Ishikawa (cell line): ENCODE measurements around the gene PHIP.

ENCODE experiments used
- CEBPB ChIP-seq: IDR thresholded peaks from 2 replicates; pipeline ENCODE4 v1.6.1; 2012
- CREB1 ChIP-seq: IDR thresholded peaks from 2 replicates; pipeline ENCODE4 v1.6.1; 2012; ENCODE audit warnings: low read depth
- EGR1 ChIP-seq: IDR thresholded peaks from 2 replicates; pipeline ENCODE4 v1.6.1; 2012
- EP300 ChIP-seq: IDR thresholded peaks from 2 replicates; pipeline ENCODE4 v1.6.1; 2012; ENCODE audit warnings: borderline replicate concordance
- FOXM1 ChIP-seq: IDR thresholded peaks from 2 replicates; pipeline ENCODE4 v1.6.1; 2012; ENCODE audit warnings: low read depth, borderline replicate concordance
- MAX ChIP-seq: IDR thresholded peaks from 2 replicates; pipeline ENCODE4 v1.6.1; 2012
- NFIC ChIP-seq: IDR thresholded peaks from 2 replicates; pipeline ENCODE4 v1.6.1; 2012
- RAD21 ChIP-seq: IDR thresholded peaks from 2 replicates; pipeline ENCODE4 v1.6.1; 2012; ENCODE audit warnings: low read depth
- TAF1 ChIP-seq: IDR thresholded peaks from 2 replicates; pipeline ENCODE4 v1.6.1; 2012; ENCODE audit warnings: low read depth, mild to moderate bottlenecking
- TCF12 ChIP-seq: IDR thresholded peaks from 2 replicates; pipeline ENCODE4 v1.6.1; 2012; ENCODE audit warnings: low read depth
- TEAD4 ChIP-seq: IDR thresholded peaks from 2 replicates; pipeline ENCODE4 v1.6.1; 2012
- USF1 ChIP-seq: IDR thresholded peaks from 2 replicates; pipeline ENCODE4 v1.6.1; 2012
- YY1 ChIP-seq: IDR thresholded peaks from 2 replicates; pipeline ENCODE4 v1.6.1; 2012; ENCODE audit warnings: low read depth
- ZBTB7A ChIP-seq: IDR thresholded peaks from 2 replicates; pipeline ENCODE4 v1.6.1; 2012; ENCODE audit warnings: low read depth
- TF ChIP-seq, protein P1 (sequence below): IDR thresholded peaks from 2 replicates; pipeline ENCODE4 v1.6.1; 2012; ENCODE audit warnings: low read depth, mild to moderate bottlenecking

Gene PHIP

GRCh38 chr6:78925317-78925716 is 152.7 kb downstream of the PHIP start:
- TF ChIP-seq, protein P1, sequence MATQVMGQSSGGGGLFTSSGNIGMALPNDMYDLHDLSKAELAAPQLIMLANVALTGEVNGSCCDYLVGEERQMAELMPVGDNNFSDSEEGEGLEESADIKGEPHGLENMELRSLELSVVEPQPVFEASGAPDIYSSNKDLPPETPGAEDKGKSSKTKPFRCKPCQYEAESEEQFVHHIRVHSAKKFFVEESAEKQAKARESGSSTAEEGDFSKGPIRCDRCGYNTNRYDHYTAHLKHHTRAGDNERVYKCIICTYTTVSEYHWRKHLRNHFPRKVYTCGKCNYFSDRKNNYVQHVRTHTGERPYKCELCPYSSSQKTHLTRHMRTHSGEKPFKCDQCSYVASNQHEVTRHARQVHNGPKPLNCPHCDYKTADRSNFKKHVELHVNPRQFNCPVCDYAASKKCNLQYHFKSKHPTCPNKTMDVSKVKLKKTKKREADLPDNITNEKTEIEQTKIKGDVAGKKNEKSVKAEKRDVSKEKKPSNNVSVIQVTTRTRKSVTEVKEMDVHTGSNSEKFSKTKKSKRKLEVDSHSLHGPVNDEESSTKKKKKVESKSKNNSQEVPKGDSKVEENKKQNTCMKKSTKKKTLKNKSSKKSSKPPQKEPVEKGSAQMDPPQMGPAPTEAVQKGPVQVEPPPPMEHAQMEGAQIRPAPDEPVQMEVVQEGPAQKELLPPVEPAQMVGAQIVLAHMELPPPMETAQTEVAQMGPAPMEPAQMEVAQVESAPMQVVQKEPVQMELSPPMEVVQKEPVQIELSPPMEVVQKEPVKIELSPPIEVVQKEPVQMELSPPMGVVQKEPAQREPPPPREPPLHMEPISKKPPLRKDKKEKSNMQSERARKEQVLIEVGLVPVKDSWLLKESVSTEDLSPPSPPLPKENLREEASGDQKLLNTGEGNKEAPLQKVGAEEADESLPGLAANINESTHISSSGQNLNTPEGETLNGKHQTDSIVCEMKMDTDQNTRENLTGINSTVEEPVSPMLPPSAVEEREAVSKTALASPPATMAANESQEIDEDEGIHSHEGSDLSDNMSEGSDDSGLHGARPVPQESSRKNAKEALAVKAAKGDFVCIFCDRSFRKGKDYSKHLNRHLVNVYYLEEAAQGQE: no peak
- TF ChIP-seq TEAD4 (no peak), EGR1 (no peak), TCF12 (no peak), MAX (no peak), CREB1 (no peak), EP300 (no peak), TAF1 (no peak), FOXM1 (no peak), RAD21 (no peak), NFIC (no peak), CEBPB (no peak), YY1 (no peak), ZBTB7A (no peak), USF1 (no peak)

GRCh38 chr6:78917788-78918187 is 160.3 kb downstream of the PHIP start:
- TF ChIP-seq ZBTB7A: no peak
- no peak for TF ChIP-seq RAD21
- TF ChIP-seq TAF1: no peak
- TF ChIP-seq FOXM1: no peak
- TF ChIP-seq MAX: no peak
- TF ChIP-seq, protein P1: no peak
- TF ChIP-seq EP300: no peak
- TF ChIP-seq EGR1: no peak
- TF ChIP-seq TCF12: no peak
- TF ChIP-seq YY1: no peak
- TF ChIP-seq USF1: no peak
- TF ChIP-seq NFIC: no peak
- TF ChIP-seq CEBPB: no peak
- no peak for TF ChIP-seq TEAD4

- TF ChIP-seq TCF12: no peak
These were observed 161.6 kb downstream of the PHIP start for GRCh38 chr6:78916411-78916810.

DNA sequence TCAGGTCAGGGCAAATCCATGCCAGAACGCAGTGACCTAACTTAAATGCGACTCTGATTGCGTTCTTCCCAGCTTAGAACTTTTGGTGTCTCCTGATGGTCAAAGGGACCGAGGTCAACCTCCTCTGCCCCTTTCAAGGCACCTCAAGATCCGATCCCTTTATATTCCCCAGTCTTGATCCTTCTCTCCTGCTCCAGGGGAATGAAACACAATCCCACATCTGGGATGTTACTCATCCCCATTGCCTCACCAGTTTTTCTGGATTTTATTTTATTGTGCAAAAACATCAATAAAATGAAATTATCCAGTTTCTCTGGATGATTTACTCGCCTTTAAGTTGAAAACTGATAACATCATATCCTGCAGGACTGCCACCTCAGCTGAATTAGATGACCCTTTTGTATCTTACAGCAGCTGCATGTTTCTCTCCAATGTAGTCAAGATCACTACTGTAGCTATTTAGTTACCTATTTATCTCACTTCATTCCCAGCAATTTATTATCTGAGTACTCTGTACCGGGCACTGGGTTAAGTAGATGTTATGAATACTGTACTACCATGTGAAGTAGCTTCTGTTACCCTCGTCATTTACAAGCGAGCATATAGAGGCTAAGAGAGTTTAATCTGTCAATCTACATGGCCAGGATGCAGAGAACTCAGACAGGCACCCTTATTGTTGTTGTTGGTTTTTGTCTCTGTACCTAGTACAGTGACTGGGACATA is 166.7 kb downstream of the PHIP start:
- TF ChIP-seq MAX (no peak), TCF12 (no peak), RAD21 (no peak), TAF1 (no peak), FOXM1 (no peak), NFIC (no peak), CEBPB (no peak), EGR1 (no peak), TEAD4 (no peak), CREB1 (no peak), ZBTB7A (no peak)
- TF ChIP-seq, protein P1: no peak
